ENCODE data around the gene FAM193B.

Gene FAM193B

GRCh38 chr5:177592010-177592834, 37.9 kb upstream of the FAM193B start, which contains the start of gene TMED9:
TSS of gene TMED9 (plus strand) at chr5:177592203. CDS start at chr5:177592215, 12 bp downstream.
- ChIA-PET POLR2A (interaction anchor here (0.6 to 1.5 kb wide), 10 partner anchors 9 to 280 kb away, joined by 3 to 6 read pairs (median 4); partner anchors contain the start of genes FAM193B and PDLIM7), CTCF (interaction anchor here (2.4 kb wide), 1 partner anchor 16 kb away, joined by 12 read pairs; no protein-coding TSS in a partner anchor)
- DNase-seq (ENCODE audit: extremely low spot score), result peak; percentile 96
- no peak for TF ChIP-seq FOXK2 (IDR thresholded peaks at IDR 0.05)
- TF ChIP-seq SUZ12 (IDR thresholded peaks at IDR 0.05), result no peak
- no peak for TF ChIP-seq HDGF (IDR thresholded peaks at IDR 0.05; ENCODE audit: borderline replicate concordance)
- TF ChIP-seq NFRKB (IDR thresholded peaks at IDR 0.05), result no peak
- no peak for TF ChIP-seq ARNT (IDR thresholded peaks at IDR 0.05)
- no peak for TF ChIP-seq CTBP1 (IDR thresholded peaks at IDR 0.05; ENCODE audit: borderline replicate concordance)
- no peak for TF ChIP-seq FOXA1 (IDR thresholded peaks at IDR 0.05)
- TF ChIP-seq TARDBP (IDR thresholded peaks at IDR 0.05), result no peak
- no peak for TF ChIP-seq ZNF384 (IDR thresholded peaks at IDR 0.05)
- TF ChIP-seq FOXM1 (IDR thresholded peaks at IDR 0.05; ENCODE audit: borderline replicate concordance), result no peak
- no peak for TF ChIP-seq L3MBTL2 (conservative IDR thresholded peaks at IDR 0.05)
- no peak for TF ChIP-seq SP1 (IDR thresholded peaks at IDR 0.05)
- no peak for TF ChIP-seq ELF4 (IDR thresholded peaks at IDR 0.05)
- TF ChIP-seq LEF1 (IDR thresholded peaks at IDR 0.05; ENCODE audit: borderline replicate concordance), result no peak
- no peak for TF ChIP-seq BHLHE40 (IDR thresholded peaks at IDR 0.05; ENCODE audit: borderline replicate concordance)

GRCh38 chr5:177591690-177592009, 37.3 kb upstream of the FAM193B start:
- CTCF ChIA-PET, result interaction anchor here (2.4 kb wide), 1 partner anchor 16 kb away, joined by 12 read pairs; no protein-coding TSS in a partner anchor
- POLR2A ChIA-PET, result interaction anchor here (0.6 to 1.5 kb wide), 7 partner anchors 9 to 94 kb away, joined by 3 to 6 read pairs (median 5); partner anchors contain the start of genes FAM193B and PDLIM7
- TF ChIP-seq NFRKB (IDR thresholded peaks at IDR 0.05), result no peak
- TF ChIP-seq ZNF384 (IDR thresholded peaks at IDR 0.05), result no peak
- no peak for TF ChIP-seq LEF1 (IDR thresholded peaks at IDR 0.05; ENCODE audit: borderline replicate concordance)
- TF ChIP-seq FOXA1 (IDR thresholded peaks at IDR 0.05), result no peak
- TF ChIP-seq ELF4 (IDR thresholded peaks at IDR 0.05), result no peak
- no peak for TF ChIP-seq FOXK2 (IDR thresholded peaks at IDR 0.05)
- no peak for TF ChIP-seq L3MBTL2 (conservative IDR thresholded peaks at IDR 0.05)
- no peak for TF ChIP-seq CTBP1 (IDR thresholded peaks at IDR 0.05; ENCODE audit: borderline replicate concordance)
- no peak for TF ChIP-seq SUZ12 (IDR thresholded peaks at IDR 0.05)
- TF ChIP-seq FOXM1 (IDR thresholded peaks at IDR 0.05; ENCODE audit: borderline replicate concordance), result no peak
- no peak for TF ChIP-seq BHLHE40 (IDR thresholded peaks at IDR 0.05; ENCODE audit: borderline replicate concordance)
- TF ChIP-seq HDGF (IDR thresholded peaks at IDR 0.05; ENCODE audit: borderline replicate concordance), result no peak
- no peak for TF ChIP-seq SP1 (IDR thresholded peaks at IDR 0.05)
- no peak for TF ChIP-seq PKNOX1 (IDR thresholded peaks at IDR 0.05)
- DNase-seq (ENCODE audit: extremely low spot score), result no peak

GRCh38 chr5:177590406-177590805, 36.0 kb upstream of the FAM193B start:
- TF ChIP-seq NFRKB (IDR thresholded peaks at IDR 0.05) (no peak), FOXA1 (IDR thresholded peaks at IDR 0.05) (no peak), BHLHE40 (IDR thresholded peaks at IDR 0.05; ENCODE audit: borderline replicate concordance) (no peak), ARNT (IDR thresholded peaks at IDR 0.05) (no peak), ZNF384 (IDR thresholded peaks at IDR 0.05) (no peak), SP1 (IDR thresholded peaks at IDR 0.05) (no peak), CTBP1 (IDR thresholded peaks at IDR 0.05; ENCODE audit: borderline replicate concordance) (no peak), FOXK2 (IDR thresholded peaks at IDR 0.05) (no peak), ELF4 (IDR thresholded peaks at IDR 0.05) (no peak), FOXM1 (IDR thresholded peaks at IDR 0.05; ENCODE audit: borderline replicate concordance) (no peak), L3MBTL2 (conservative IDR thresholded peaks at IDR 0.05) (no peak), TARDBP (IDR thresholded peaks at IDR 0.05) (no peak), LEF1 (IDR thresholded peaks at IDR 0.05; ENCODE audit: borderline replicate concordance) (no peak), PKNOX1 (IDR thresholded peaks at IDR 0.05) (no peak)
- CTCF ChIA-PET, result interaction anchor here (0.7 kb wide), 1 partner anchor 69 kb away, joined by 3 read pairs; no protein-coding TSS in a partner anchor
- no peak for DNase-seq (ENCODE audit: extremely low spot score)
- POLR2A ChIA-PET, result no interaction called here

- ChIA-PET CTCF (interaction anchor here (1.2 kb wide), 1 partner anchor 19 kb away, joined by 3 read pairs; no protein-coding TSS in a partner anchor), POLR2A (interaction anchor here (1.0 kb wide), 1 partner anchor 10 kb away, joined by 3 read pairs; no protein-coding TSS in a partner anchor)
- TF ChIP-seq ELF4 (IDR thresholded peaks at IDR 0.05) (no peak), L3MBTL2 (conservative IDR thresholded peaks at IDR 0.05) (no peak), PKNOX1 (IDR thresholded peaks at IDR 0.05) (peak; percentile 87)
- no peak for DNase-seq (ENCODE audit: extremely low spot score)
These were observed 34.1 kb upstream of the FAM193B start for GRCh38 chr5:177588413-177588909.

- ChIA-PET CTCF (interaction anchor here (1.2 kb wide), 1 partner anchor 9 kb away, joined by 3 read pairs; no protein-coding TSS in a partner anchor), POLR2A (interaction anchor here (0.6 kb wide), 1 partner anchor 14 kb away, joined by 3 read pairs; the partner anchor contains the start of gene TMED9)
- DNase-seq (ENCODE audit: extremely low spot score), result no peak
- TF ChIP-seq HDGF (IDR thresholded peaks at IDR 0.05; ENCODE audit: borderline replicate concordance) (no peak), ZNF384 (IDR thresholded peaks at IDR 0.05) (no peak), SUZ12 (IDR thresholded peaks at IDR 0.05) (no peak), FOXM1 (IDR thresholded peaks at IDR 0.05; ENCODE audit: borderline replicate concordance) (no peak), TARDBP (IDR thresholded peaks at IDR 0.05) (no peak), SP1 (IDR thresholded peaks at IDR 0.05) (no peak), LEF1 (IDR thresholded peaks at IDR 0.05; ENCODE audit: borderline replicate concordance) (no peak), ELF4 (IDR thresholded peaks at IDR 0.05) (no peak), FOXK2 (IDR thresholded peaks at IDR 0.05) (no peak), CTBP1 (IDR thresholded peaks at IDR 0.05; ENCODE audit: borderline replicate concordance) (no peak), FOXA1 (IDR thresholded peaks at IDR 0.05) (no peak), NFRKB (IDR thresholded peaks at IDR 0.05) (no peak), BHLHE40 (IDR thresholded peaks at IDR 0.05; ENCODE audit: borderline replicate concordance) (no peak)
These were observed 24.0 kb upstream of the FAM193B start for GRCh38 chr5:177578316-177578715.

Measured in HEK293T (cell line).